Measurements from ENCODE around the gene PLTP. TPM values are rescaled to one million over a fixed set of nuclear protein-coding genes. Genes with fewer than 3 reads are reported as not detected.

The PLTP gene
- total and polyA plus RNA-seq, 2 of the 13 experiments (the other 11 are each of a cell fraction or from before 2014, with no cell fraction given) = 16.9 to 28.6 TPM

DNA sequence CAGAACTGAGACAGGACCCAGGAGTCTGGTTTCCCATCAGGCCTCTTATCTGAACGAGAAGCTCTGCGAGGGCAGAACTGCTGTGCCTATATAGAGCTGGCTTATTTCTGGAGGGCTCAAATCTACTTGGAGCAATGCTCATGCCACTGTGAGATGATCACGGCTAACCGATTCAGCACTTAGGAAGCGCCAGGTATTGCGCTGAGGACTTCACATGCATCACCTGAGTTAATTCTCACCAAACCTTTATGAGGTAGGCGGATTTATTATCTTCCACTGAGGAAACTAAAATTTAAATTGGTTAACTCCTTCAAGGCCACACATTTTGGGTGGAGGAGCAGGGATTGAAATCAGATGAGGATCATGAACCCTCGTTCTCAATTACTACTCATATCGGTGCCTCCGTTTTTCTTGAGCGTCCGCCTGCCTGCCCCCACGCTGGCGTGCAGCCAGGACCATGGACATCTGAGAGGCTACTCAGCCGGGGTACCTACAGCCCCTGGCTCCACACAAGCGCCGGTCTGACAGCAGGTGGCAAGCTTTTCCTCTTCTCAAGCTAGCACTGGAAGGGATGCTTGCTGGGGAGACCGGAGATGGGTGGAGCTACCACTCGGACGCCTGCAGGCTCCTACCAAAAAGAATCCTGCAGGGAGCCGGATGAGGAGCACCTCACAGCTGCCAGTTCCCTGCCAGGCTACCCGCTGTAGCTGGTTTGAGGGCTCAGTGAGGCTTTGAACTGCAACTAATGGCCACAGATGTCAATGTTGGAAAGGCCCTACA is 21.5 kb upstream of the PLTP start (continued):
- TF ChIP-seq, protein P1, sequence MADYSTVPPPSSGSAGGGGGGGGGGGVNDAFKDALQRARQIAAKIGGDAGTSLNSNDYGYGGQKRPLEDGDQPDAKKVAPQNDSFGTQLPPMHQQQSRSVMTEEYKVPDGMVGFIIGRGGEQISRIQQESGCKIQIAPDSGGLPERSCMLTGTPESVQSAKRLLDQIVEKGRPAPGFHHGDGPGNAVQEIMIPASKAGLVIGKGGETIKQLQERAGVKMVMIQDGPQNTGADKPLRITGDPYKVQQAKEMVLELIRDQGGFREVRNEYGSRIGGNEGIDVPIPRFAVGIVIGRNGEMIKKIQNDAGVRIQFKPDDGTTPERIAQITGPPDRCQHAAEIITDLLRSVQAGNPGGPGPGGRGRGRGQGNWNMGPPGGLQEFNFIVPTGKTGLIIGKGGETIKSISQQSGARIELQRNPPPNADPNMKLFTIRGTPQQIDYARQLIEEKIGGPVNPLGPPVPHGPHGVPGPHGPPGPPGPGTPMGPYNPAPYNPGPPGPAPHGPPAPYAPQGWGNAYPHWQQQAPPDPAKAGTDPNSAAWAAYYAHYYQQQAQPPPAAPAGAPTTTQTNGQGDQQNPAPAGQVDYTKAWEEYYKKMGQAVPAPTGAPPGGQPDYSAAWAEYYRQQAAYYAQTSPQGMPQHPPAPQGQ (CRISPR knock-in tag; IDR thresholded peaks at IDR 0.05; ENCODE audit: borderline replicate concordance) = no peak
- TF ChIP-seq FIP1L1 (IDR thresholded peaks at IDR 0.05; ENCODE audit: borderline replicate concordance, insufficient read depth, low read depth, low read length) = no peak
- 0 out of 2 replicates have a peak, but pooled peaks have one; percentile 38 for TF ChIP-seq ZNF746 (CRISPR knock-in tag; IDR thresholded peaks at IDR 0.05)
- TF ChIP-seq ZNF672 (CRISPR knock-in tag; IDR thresholded peaks at IDR 0.05) = no peak
- TF ChIP-seq, protein P2, sequence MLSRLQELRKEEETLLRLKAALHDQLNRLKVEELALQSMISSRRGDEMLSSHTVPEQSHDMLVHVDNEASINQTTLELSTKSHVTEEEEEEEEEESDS (CRISPR knock-in tag; IDR thresholded peaks at IDR 0.05; ENCODE audit: borderline replicate concordance) = peak; percentile 76; the same call in 1 of the 2 replicates
- TF ChIP-seq, protein P3, sequence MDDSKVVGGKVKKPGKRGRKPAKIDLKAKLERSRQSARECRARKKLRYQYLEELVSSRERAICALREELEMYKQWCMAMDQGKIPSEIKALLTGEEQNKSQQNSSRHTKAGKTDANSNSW (CRISPR knock-in tag; IDR thresholded peaks at IDR 0.05; ENCODE audit: borderline replicate concordance) = no peak
- TF ChIP-seq BRD4 (CRISPR knock-in tag; IDR thresholded peaks at IDR 0.05) = 0 out of 2 replicates have a peak, but pooled peaks have one; percentile 84
- no peak; the same call in 1 of the 2 replicates for TF ChIP-seq NKX3-1 (CRISPR knock-in tag; IDR thresholded peaks at IDR 0.05)
- TF ChIP-seq, protein P4, sequence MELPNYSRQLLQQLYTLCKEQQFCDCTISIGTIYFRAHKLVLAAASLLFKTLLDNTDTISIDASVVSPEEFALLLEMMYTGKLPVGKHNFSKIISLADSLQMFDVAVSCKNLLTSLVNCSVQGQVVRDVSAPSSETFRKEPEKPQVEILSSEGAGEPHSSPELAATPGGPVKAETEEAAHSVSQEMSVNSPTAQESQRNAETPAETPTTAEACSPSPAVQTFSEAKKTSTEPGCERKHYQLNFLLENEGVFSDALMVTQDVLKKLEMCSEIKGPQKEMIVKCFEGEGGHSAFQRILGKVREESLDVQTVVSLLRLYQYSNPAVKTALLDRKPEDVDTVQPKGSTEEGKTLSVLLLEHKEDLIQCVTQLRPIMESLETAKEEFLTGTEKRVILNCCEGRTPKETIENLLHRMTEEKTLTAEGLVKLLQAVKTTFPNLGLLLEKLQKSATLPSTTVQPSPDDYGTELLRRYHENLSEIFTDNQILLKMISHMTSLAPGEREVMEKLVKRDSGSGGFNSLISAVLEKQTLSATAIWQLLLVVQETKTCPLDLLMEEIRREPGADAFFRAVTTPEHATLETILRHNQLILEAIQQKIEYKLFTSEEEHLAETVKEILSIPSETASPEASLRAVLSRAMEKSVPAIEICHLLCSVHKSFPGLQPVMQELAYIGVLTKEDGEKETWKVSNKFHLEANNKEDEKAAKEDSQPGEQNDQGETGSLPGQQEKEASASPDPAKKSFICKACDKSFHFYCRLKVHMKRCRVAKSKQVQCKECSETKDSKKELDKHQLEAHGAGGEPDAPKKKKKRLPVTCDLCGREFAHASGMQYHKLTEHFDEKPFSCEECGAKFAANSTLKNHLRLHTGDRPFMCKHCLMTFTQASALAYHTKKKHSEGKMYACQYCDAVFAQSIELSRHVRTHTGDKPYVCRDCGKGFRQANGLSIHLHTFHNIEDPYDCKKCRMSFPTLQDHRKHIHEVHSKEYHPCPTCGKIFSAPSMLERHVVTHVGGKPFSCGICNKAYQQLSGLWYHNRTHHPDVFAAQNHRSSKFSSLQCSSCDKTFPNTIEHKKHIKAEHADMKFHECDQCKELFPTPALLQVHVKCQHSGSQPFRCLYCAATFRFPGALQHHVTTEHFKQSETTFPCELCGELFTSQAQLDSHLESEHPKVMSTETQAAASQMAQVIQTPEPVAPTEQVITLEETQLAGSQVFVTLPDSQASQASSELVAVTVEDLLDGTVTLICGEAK (IDR thresholded peaks at IDR 0.05) = no peak
- TF ChIP-seq, protein P4 (CRISPR knock-in tag; IDR thresholded peaks at IDR 0.05) = no peak; the same call in 1 of the 2 replicates
- 0 out of 2 replicates have a peak, but pooled peaks have one; percentile 25 for TF ChIP-seq MTA1 (CRISPR knock-in tag; IDR thresholded peaks at IDR 0.05; ENCODE audit: borderline replicate concordance)
- TF ChIP-seq FOXP1 (IDR thresholded peaks at IDR 0.05) = no peak
- TF ChIP-seq FOXP1 (CRISPR knock-in tag; IDR thresholded peaks at IDR 0.05) = no peak
- no peak for TF ChIP-seq ZNF382 (CRISPR knock-in tag; IDR thresholded peaks at IDR 0.05; ENCODE audit: borderline replicate concordance)
- TF ChIP-seq, protein P5, sequence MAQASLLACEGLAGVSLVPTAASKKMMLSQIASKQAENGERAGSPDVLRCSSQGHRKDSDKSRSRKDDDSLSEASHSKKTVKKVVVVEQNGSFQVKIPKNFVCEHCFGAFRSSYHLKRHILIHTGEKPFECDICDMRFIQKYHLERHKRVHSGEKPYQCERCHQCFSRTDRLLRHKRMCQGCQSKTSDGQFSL (CRISPR knock-in tag; IDR thresholded peaks at IDR 0.05) = no peak
- no peak for TF ChIP-seq NR1H2 (CRISPR knock-in tag; IDR thresholded peaks at IDR 0.05; ENCODE audit: borderline replicate concordance, low read depth)
- no peak for TF ChIP-seq ZNF432 (CRISPR knock-in tag; IDR thresholded peaks at IDR 0.05; ENCODE audit: borderline replicate concordance)
- TF ChIP-seq ZNF607 (CRISPR knock-in tag; IDR thresholded peaks at IDR 0.05; ENCODE audit: borderline replicate concordance) = no peak

Measured in HepG2 (cell line).